NOMO-1 treated with DMSO at 0.1 percent for 48 hours (cell line): ENCODE measurements around the gene PRM2.

Experiments used
- DNase-seq: peaks from one replicate; lab custom pipeline; 2025; ENCODE audit not compliant: unreplicated experiment; lab: John Stamatoyannopoulos, UW

PRM2 gene

DNA sequence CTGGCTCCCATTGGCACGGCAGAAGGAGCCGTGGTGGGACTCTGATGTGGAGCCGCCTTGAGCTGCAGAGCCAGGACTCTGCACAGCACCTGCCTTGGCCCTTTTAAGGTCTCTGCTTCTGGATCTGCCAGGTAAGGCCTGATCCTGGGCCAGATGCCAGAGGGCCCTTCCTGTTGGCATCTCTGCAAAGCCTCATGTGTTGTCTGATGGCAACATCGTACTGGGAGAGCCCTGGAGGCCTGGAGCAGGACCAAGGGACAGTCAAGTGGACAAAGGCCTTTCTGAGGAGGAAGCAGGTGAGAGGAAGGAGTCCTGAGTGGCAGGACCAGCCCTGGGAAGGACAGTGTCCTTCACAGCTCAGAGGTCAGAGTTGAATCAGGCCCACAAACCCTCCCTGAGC lies 46.4 kb downstream of the PRM2 start:
- no peak for DNase-seq

DNA sequence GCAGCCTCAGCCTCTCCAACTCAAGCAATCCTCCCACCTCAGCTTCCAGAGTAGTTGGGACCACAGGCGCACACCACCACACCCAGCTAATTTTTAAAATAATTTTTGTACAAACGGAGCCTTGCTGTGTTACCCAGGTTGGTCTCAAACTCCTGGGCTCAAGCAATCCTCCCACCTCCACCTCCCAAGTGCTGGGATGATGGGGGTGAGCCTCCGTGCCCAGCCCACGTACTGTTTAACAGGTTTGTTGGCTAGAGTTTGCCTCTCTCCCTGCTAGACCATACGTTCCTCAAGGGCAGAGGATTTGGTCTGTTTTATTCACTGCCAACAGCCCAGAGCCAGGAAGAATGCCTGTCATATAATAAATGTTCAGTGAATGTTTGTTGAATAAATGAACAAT lies 46.8 kb downstream of the PRM2 start:
- DNase-seq, result no peak

DNA sequence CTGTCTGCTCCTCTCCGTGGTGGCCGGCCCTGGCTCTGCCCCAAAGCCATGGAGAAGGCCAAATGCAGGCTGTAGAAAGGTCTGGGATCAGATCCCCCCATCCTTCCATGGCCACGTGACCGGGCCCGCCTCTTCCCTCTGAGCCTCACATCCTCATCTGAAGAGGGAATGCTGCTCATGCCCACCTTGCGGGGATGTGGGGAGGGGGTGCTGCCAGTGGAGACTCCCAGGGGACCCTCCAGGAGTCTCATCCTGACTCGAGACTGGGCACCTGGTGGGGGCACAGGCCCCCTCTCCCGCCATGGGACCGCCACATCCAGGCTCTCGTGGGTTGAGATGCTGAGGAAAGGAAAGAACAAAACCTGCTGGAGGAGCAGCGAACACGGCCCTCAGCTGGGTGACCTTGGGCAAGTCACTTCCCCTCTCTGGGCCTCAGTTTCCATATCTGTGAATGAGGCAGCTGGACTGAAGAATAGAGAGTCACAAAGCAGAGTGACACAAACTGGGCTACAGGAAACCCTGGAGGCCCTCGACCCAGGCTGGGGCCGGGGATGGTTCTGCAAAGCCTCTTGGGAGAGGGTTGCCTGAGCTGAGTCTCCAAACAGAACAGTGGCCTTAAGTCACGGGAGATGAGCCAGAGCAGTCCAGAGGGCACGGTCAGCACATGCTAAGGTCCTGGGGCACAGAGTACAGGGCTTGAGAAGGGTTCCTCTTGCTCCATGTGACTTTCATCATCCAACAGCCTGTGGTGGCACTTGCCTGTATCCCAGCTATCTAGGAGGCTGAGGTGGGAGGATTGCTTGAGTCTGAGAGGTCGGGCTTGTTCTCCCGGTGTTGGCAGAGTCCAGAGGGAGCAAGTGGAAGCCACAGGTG lies 50.4 kb downstream of the PRM2 start:
- DNase-seq, result no peak
